NAMALWA (cell line): Measurements from ENCODE around the gene USP4.
"Not testable (repeated sequence)": the region's sequence is repeated elsewhere in the genome, so short reads cannot be mapped to it uniquely, and the experiment has no call there.

Experiments
- DNase-seq: peaks from one replicate; pipeline ENCODE4 v3.0.0-alpha.2; 2015; ENCODE audit warnings: low spot score

Gene USP4

DNA sequence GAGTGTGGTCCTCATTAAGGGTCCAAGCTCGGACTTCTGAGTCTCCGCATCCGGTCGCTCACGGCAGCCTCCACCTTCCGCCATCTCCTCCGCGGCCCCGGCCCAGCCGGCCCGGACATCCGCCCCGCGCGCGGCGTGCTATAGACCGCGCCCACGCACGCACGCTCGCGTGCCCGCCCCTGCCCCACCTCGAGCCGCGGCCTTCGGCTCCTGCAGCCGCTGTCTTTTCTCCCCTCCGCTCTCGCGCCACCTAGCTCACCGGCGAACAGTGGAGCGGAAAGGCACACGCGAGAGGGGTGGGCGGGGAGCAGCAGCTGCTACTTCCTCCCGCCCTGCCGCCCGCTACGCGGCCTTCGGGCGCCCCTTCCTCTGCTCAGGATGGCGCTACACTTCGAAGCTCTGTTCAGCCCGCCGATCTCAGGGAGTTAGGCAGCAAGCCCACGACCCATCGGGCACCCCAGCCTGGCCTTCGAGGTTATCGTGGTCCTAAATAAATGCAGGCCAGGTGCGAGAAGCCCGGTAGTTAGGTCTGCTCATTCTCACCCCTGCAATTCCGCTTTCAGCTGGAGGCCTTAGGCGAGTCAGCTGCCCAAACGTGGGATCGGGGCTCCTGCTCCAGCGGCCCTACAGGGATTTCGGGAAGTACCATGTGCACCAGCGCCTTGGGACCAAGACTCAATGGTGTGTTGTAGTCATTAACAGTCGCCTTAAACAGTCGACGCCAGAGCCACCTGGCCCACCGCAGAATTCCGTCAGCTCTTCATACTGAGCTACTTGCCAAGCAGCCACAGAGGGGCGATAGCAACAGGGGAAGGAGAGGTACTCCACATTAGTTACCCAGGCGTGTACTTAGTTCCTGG, at the start of gene USP4:
Gene USP4 (minus strand): TSS at position 113 of the 860 bp plus-strand sequence. CDS start 29 bp downstream, at position 84.
- DNase-seq, result peak; percentile 87

- DNase-seq, result no peak
These were observed 49.4 kb upstream of the USP4 start for GRCh38 chr3:49389297-49389696.

DNA sequence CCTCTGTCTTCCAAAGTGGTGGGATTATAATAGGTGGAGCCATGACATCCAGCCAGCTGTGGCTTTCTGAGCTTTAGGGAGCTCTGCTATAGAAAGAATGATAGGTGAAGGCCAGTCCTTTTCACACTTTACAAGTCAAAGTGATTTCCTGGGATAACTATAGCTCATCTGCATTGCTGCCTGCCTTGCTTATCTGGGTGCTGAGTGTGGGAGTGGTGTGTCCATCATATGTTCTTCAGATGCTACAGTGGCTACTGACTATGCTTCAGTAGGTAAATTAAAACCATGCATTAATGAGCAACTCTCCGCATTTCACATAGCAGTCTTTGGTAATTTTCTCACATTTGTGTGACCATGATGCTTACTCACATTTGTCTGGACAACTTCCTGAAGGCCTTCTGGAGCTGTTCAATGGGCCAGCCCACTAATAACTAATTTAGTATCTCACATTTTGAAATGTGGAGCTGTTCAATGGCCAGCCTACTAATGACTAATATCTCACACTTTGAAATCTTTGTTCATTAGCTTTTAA, 48.5 kb upstream of the USP4 start:
- no peak for DNase-seq

DNA sequence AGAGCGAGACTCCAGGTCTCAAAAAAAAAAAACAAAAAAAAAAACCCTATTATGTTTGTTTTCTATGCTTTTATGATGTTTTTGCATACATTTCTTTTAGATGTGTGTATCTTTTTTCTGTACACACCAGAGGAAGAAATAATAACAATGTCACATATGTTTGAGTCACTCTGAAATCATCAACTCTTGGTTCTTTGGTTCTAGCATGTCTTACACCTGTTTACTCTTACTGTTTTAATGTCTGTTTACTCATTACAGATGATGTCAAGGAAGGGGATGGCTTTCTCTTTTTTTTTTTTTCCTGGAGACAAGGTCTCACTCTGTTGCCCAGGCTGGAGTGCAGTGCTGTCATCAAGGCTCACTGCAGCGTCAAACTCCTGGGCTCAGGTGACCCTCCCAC, 47.9 kb upstream of the USP4 start:
- DNase-seq, result no peak

DNA sequence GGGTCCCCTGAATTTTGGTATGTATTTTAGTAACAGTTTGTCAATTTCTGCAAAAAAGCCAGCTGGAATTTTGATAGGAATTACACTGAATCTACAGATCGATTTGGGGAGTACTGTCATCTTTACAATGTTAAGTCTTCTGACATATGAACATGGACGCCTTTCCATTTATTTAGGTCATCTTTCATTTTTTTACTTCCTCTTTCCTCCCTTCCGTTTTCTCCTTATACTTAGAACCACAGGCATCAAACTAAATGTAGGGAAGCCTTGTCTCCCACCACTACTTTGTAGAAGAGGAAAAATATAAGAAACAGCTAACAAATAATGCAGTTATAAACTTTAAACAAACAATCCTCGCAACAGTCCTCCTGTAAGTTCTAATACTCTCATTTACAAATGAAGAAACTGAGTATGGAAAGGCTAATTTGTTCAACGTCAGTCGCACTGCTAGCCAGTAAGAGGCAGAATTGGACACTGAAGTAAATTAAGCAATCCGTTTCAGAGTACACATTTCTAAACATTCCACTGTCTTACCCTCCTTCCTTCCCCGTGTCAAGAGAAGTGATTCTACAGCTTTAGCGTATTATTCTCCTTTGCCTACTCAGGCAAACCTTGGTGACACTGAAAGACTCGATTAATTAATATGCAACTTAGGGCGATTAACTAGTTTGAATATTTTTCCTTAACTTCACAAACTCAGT, 46.4 kb upstream of the USP4 start:
- no peak for DNase-seq

- DNase-seq, result no peak
These were observed 45.8 kb upstream of the USP4 start for GRCh38 chr3:49385617-49386016.

DNA sequence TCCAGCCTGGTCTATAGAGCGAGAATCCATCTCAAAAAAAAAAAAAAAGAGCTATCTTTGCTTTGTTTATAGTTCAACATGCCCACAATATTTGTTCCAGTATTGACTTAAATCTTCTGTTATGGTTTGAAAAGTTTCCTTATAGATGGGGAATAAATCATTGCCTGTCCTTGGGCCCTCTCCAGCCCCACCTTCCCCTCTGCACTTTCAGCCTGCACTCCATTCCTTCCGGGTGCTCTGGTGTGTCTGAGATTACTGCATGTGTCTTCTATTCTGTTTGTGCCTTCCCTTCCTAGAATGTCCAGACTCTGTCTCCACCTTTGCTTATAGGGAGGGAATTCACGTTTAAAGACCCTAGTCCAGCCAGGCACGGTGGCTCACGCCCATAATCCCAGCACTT, 43.5 kb upstream of the USP4 start:
- DNase-seq, result no peak

DNA sequence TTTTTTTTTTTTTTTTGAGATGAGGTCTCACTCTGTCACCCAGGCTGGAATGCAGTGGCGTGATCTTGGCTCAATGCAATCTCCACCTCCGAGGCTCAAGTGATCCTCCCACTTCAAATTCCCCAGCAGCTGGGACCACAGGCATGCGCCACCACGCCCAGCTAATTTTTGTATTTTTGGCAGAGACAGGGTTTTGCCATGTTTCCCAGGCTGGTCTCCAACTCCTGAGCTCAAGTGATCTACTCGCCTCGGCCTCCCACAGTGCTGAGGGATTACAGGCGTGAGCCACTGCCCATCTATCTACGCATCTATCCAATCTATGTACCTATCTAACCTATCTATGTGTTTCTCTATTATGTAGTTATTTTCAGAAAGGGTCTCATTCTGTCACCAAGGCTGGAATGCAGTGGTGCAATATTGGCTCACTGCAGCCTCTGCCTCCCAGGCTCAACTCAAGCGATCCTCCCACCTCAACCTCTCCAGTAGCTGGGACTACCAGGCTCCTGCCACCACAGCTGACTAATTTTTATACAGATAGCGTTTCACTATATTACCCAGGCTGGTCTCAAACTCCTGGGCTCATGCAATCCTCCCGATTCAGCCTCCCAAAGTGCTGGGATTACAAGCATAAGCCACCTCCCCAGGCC, 38.5 kb upstream of the USP4 start:
- no peak for DNase-seq

DNA sequence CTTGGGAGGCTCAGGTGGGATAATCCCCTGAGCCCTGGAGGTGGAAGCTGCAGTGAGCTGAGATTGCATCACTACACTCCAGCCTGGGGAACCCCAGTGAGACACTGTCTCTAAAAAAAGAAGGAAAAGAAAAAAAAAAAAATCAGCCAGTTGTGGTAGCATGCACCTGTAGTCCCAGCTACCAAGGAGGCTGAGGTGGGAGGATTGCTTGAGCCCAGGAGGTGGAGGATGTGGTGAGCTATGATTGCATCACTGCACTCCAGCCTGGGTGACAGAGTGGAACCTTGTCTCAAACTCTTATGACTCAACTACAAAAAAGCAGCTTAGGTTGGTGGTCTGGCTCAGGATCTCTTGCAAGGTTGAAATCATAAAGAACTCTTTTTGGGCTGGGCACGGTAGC, 37.6 kb upstream of the USP4 start:
- DNase-seq, result peak; percentile 16

DNA sequence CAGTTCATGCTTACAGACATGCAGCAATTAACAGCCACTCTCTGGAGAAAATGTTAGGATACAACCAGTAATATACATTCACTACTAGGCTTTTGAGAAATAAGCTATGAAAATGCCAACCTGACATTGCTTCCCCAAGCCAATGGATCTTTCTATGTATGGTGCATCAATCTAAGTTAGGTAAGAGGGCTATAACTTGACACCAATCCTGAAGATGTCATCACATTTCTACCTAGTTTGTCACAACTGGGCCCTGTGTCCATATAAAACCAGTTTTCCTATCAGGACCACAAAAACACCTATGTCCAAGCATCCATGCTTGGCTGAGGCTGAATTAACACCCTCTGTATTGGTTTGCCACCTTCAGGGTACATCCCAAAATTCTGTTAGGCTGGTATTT, 32.1 kb upstream of the USP4 start:
- DNase-seq, result no peak

GRCh38 chr3:49370585-49371290, 30.9 kb upstream of the USP4 start:
- no peak for DNase-seq

DNA sequence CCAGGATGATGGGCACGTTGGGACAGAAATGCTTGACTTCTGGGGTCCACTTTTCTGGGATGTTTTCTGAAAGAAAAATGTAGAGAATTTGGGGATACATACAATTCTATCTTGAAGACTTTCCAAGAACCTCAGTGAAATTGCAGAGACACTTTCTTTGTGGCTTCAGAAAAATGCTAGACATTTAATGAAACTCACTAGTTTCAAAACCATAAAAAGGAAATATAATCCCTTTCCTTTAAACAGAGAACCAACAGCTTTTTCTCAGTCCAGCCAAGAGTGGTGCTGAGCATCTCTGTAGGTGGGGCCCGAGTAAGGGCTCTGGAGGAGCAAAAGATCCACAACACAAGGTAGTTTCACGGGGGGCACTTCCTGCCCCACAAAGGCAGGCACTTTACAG, 22.7 kb upstream of the USP4 start:
- no peak for DNase-seq

DNA sequence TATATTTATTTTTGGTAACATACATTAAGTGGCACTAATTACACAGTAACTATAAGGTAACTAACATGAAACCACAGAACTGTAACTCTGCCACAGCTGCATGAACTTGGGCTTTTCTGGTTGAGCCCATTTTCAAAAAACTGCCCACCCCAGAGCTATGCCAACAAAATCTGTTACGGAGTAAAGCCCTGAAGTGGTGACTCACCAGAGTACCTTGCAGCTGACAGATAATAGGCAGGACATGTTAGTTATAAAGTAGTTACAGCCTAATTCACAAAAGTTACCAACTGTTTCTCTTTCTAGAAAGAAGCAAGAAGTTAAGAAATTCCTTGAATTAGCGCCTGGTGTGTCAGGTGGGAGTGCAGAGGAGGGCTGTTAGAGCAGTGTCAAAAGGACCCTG, 19.8 kb upstream of the USP4 start:
- DNase-seq, result no peak

DNA sequence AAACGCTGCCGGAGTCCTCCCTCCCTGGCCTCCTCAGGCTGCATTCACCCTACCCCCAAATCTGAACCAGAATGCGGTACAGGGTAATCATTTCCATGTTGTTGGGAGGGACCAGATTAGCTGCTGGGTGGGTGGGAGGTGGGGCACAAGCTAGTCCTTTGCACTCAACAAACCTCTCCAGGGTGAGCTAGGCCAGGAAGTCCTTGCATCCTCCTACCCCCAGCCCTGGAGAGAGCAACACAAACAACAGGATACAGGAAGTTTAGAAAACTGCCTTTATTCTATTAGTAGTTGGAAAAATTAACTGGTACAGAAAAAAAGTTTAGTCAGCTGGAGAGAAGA, 19.0 kb upstream of the USP4 start:
- no peak for DNase-seq

DNA sequence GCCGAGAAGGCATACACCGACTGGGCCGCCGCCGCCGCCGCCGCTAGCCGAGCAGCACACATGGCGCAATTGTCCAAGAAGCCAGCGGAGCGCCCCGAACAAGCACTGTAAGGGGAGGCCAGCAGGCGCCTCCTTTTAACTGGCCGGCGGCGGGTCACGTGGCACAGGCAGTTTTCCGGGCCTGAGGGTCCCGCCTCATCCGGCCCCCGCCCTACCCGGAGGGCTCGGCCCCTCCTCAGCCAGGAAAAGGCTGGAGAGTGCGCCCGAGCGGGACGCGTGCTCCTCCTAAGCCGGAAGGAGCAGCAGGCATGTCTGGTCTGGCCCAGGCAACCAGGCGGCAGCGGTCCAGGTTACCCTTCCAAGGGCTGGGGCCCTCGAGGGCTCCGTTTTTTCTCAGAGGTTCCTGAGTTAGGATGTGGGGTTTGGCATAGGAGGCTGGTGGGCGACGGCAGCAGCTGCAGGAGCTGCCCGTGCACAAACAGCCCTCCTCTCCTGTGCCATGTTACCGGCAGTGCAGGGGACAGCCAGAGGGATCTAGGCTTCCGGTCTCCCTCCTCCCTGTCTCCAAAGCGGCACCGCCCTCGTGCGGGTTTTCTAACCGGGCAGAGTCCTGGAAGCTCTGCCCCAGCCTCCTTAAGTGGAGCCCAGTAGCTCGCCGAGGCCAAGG, 18.5 kb upstream of the USP4 start, which contains the start of gene GPX1:
Gene GPX1 (minus strand): TSS at position 137 of the 667 bp plus-strand sequence. CDS start 75 bp downstream, at position 62.
- DNase-seq, result peak; percentile 64

GRCh38 chr3:49357443-49358216, 17.8 kb upstream of the USP4 start:
- not testable (repeated sequence) for DNase-seq

GRCh38 chr3:49357095-49357442, 17.2 kb upstream of the USP4 start:
- DNase-seq, result not testable (repeated sequence)

- DNase-seq, result no peak
These were observed 13.1 kb upstream of the USP4 start for GRCh38 chr3:49352890-49353421.

GRCh38 chr3:49352281-49352680, 12.4 kb upstream of the USP4 start:
- no peak for DNase-seq

DNA sequence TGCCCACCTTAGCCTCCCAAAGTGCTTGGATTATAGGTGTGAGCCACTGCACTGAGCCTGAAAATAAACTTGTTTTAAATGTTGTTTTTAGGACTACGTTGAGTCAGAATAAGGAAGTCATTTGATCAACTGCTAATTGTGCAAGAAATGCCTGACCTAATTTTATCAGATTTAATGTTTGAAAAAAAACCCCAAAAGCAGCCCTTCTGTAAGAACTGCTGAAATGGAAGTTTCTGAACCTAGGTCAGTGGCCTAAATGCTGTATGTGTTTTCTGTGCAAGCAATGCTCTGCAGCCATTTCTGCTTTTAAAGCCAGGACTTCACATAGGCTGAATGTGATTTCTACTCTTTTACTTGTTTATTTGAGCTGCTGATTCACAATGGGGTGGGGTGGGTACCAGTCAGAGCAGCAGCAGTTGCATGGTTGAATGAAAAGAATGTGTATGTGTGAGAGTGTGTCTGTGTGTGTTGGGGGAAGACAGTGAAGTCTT, 11.7 kb upstream of the USP4 start:
- DNase-seq, result no peak
